ENCODE measurements around the gene WDR5B. TPM values are rescaled to one million over a fixed set of nuclear protein-coding genes. Genes with fewer than 3 reads are reported as not detected.

WDR5B gene
- total RNA-seq: 4.1 and 4.8 TPM in 2 replicates

GRCh38 chr3:122415762-122416654, at the start of gene WDR5B:
Gene WDR5B, minus strand, starts transcription at chr3:122416062. Its CDS starts 534 bp downstream, at chr3:122415528.

GRCh38 chr3:122383771-122384697, 31.8 kb downstream of the WDR5B start, which contains the start of gene FAM162A:
Gene FAM162A, plus strand, starts transcription at chr3:122384182. Its CDS starts 84 bp downstream, at chr3:122384266.

GRCh38 chr3:122382888-122383666, 32.8 kb downstream of the WDR5B start, which contains the start of gene MIX23:
Gene MIX23, minus strand, starts transcription at chr3:122383231. Its CDS starts 7 bp downstream, at chr3:122383224.

Other genes starting within 250 kb of the WDR5B start
- gene CASR, start 232.4 kb downstream of the WDR5B start, total RNA-seq: not detected in 2 replicates
- 3.8 and 8.0 TPM in 2 replicates for gene CSTA, start 90.8 kb downstream of the WDR5B start, total RNA-seq
- gene MIX23, start 32.8 kb downstream of the WDR5B start, total RNA-seq: 24.6 and 41.1 TPM in 2 replicates
- 19.1 and 35.6 TPM in 2 replicates for gene FAM162A, start 31.9 kb downstream of the WDR5B start, total RNA-seq
- 21.3 and 22.8 TPM in 2 replicates for gene KPNA1, start 98.9 kb upstream of the WDR5B start, total RNA-seq
- gene PARP9, start 148.2 kb upstream of the WDR5B start, total RNA-seq: 18.0 and 21.9 TPM in 2 replicates
- gene DTX3L, start 148.3 kb upstream of the WDR5B start, total RNA-seq: 10.9 and 12.1 TPM in 2 replicates
- 0.09 and 0.14 TPM in 2 replicates for gene PARP15, start 161.6 kb upstream of the WDR5B start, total RNA-seq

Data from smooth muscle cell of bladder (primary cell).